Activated naive CD4-positive, alpha-beta T cell treated with anti-CD3 and anti-CD28 coated beads, Interleukin-2, amount 50 U/mL, for 72 hours (primary cell): ENCODE measurements around the gene SUPT3H. TPM values are rescaled to one million over a fixed set of nuclear protein-coding genes. Genes with fewer than 3 reads are reported as not detected.

ENCODE experiments used
- ATAC-seq, 2 donors: fragments of 150-1000 bp; cut with Tn5 transposase; 2 replicates each; pipeline ENCODE4 v1.10.0; 2021; ENCODE audit warnings: mild to moderate bottlenecking in 2 of 2, moderate library complexity in 2 of 2
- DNase-seq, 2 donors: peaks; one replicate each; pipeline ENCODE4 v3.0.0; 2021 to 2022; ENCODE audit warnings: low spot score in 2 of 2
- H3K27ac Mint-ChIP-seq, 2 donors: one replicate each; pipeline ENCODE4 v1.8.0; 2022; ENCODE audit warnings: mild to moderate bottlenecking in 2 of 2, mixed read lengths in 2 of 2
- H3K36me3 Mint-ChIP-seq, 2 donors: one replicate each; pipeline ENCODE4 v1.8.0; 2022; ENCODE audit warnings: mixed read lengths in 2 of 2
- H3K9me3 Mint-ChIP-seq, 2 donors: one replicate each; pipeline ENCODE4 v1.8.0; 2022; ENCODE audit warnings: mixed read lengths in 2 of 2
- total RNA-seq, 2 donors: library from RNA; stranded (reverse); gene quantifications; one replicate each; pipeline ENCODE4 v1.2.3, GENCODE V29; 2022

SUPT3H gene
- total RNA-seq, 2 donors from 2014 or later, result 14.3 to 20.1 TPM

- Mint-ChIP-seq H3K9me3 (no peaks in the 10 kb centered on the region), H3K27ac (no peak overlapping the region), H3K36me3 (no peaks in the 10 kb centered on the region)
- DNase-seq (no peak), ATAC-seq (no peak)
Observed at GRCh38 chr6:45411959-45412358, 34.2 kb upstream of the SUPT3H start.

GRCh38 chr6:45400021-45400420, 22.3 kb upstream of the SUPT3H start:
- Mint-ChIP-seq H3K36me3 (no peaks in the 10 kb centered on the region), H3K27ac (no peak overlapping the region), H3K9me3 (peaks cover 0 to 4% of the 10 kb centered on the region in 2 donors)
- ATAC-seq (no peak), DNase-seq (no peak)

- DNase-seq, result no peak
- H3K36me3 Mint-ChIP-seq, result peaks cover 6 to 9% of the 10 kb centered on the region in 2 donors
- no peak overlapping the region for H3K27ac Mint-ChIP-seq
- peaks cover 0 to 8% of the 10 kb centered on the region in 2 donors for H3K9me3 Mint-ChIP-seq
- peak in 1 of 2 donors; percentile 75 for ATAC-seq
Observed at GRCh38 chr6:45398075-45398813, 20.5 kb upstream of the SUPT3H start.

- ATAC-seq (no peak), DNase-seq (no peak)
- peaks cover 6 to 26% of the 10 kb centered on the region in 2 donors for H3K36me3 Mint-ChIP-seq
- H3K27ac Mint-ChIP-seq, result peak overlapping the region in 1 of 2 donors; percentile 14
- peaks cover 0 to 26% of the 10 kb centered on the region in 2 donors for H3K9me3 Mint-ChIP-seq
Observed at GRCh38 chr6:45394586-45395095, 16.9 kb upstream of the SUPT3H start.

GRCh38 chr6:45388328-45388727, 10.6 kb upstream of the SUPT3H start:
- Mint-ChIP-seq H3K36me3 (peaks cover 0 to 17% of the 10 kb centered on the region in 2 donors), H3K9me3 (peaks cover 3 to 31% of the 10 kb centered on the region in 2 donors), H3K27ac (no peak overlapping the region)
- no peak for DNase-seq
- no peak for ATAC-seq

GRCh38 chr6:45387236-45387635, 9.5 kb upstream of the SUPT3H start:
- ATAC-seq (no peak), DNase-seq (no peak)
- Mint-ChIP-seq H3K27ac (no peak overlapping the region), H3K9me3 (peaks cover 3 to 27% of the 10 kb centered on the region in 2 donors), H3K36me3 (peaks cover 0 to 17% of the 10 kb centered on the region in 2 donors)

GRCh38 chr6:45386501-45386900, 8.8 kb upstream of the SUPT3H start:
- Mint-ChIP-seq H3K27ac (no peak overlapping the region), H3K36me3 (peaks cover 0 to 14% of the 10 kb centered on the region in 2 donors), H3K9me3 (peaks cover 3 to 24% of the 10 kb centered on the region in 2 donors)
- ATAC-seq (no peak), DNase-seq (no peak)

GRCh38 chr6:45382391-45382790, 4.7 kb upstream of the SUPT3H start:
- Mint-ChIP-seq H3K9me3 (peaks cover 3 to 7% of the 10 kb centered on the region in 2 donors), H3K36me3 (peaks cover 8 to 15% of the 10 kb centered on the region in 2 donors), H3K27ac (no peak overlapping the region)
- DNase-seq (no peak), ATAC-seq (no peak)

GRCh38 chr6:45378334-45378926, 696 bp upstream of the SUPT3H start:
- no peak for DNase-seq
- H3K27ac Mint-ChIP-seq, result peak overlapping the region; percentile 98 to 100
- ATAC-seq, result peak in 1 of 2 donors; percentile 34
- no peaks in the 10 kb centered on the region for H3K9me3 Mint-ChIP-seq
- peaks cover 15 to 22% of the 10 kb centered on the region in 2 donors for H3K36me3 Mint-ChIP-seq

- Mint-ChIP-seq H3K36me3 (peaks cover 15 to 22% of the 10 kb centered on the region in 2 donors), H3K27ac (peak overlapping the region; percentile 98 to 100), H3K9me3 (no peaks in the 10 kb centered on the region)
- ATAC-seq (no peak), DNase-seq (no peak)
Observed at GRCh38 chr6:45377043-45377553, 636 bp downstream of the SUPT3H start.

- DNase-seq (no peak), ATAC-seq (no peak)
- Mint-ChIP-seq H3K27ac (peak overlapping the region; percentile 98 to 100), H3K36me3 (peaks cover 15 to 22% of the 10 kb centered on the region in 2 donors), H3K9me3 (no peaks in the 10 kb centered on the region)
Observed at GRCh38 chr6:45376310-45377042, 1.3 kb downstream of the SUPT3H start.

- H3K27ac Mint-ChIP-seq, result peak overlapping the region in 1 of 2 donors; percentile 100
- no peak for DNase-seq
- H3K9me3 Mint-ChIP-seq, result no peaks in the 10 kb centered on the region
- ATAC-seq, result no peak
- H3K36me3 Mint-ChIP-seq, result peaks cover 15 to 22% of the 10 kb centered on the region in 2 donors
Observed at GRCh38 chr6:45375449-45375848, 2.3 kb downstream of the SUPT3H start.

GRCh38 chr6:45371924-45372573, 5.7 kb downstream of the SUPT3H start:
- DNase-seq (no peak), ATAC-seq (peak; percentile 65 to 83)
- H3K27ac Mint-ChIP-seq, result peak overlapping the region in 1 of 2 donors; percentile 5
- peaks cover 10 to 15% of the 10 kb centered on the region in 2 donors for H3K36me3 Mint-ChIP-seq
- no peaks in the 10 kb centered on the region for H3K9me3 Mint-ChIP-seq

GRCh38 chr6:45369870-45370269, 7.9 kb downstream of the SUPT3H start:
- Mint-ChIP-seq H3K27ac (no peak overlapping the region), H3K36me3 (peaks cover 6 to 11% of the 10 kb centered on the region in 2 donors), H3K9me3 (no peaks in the 10 kb centered on the region)
- no peak for DNase-seq
- ATAC-seq, result no peak

- ATAC-seq (no peak), DNase-seq (no peak)
- H3K27ac Mint-ChIP-seq, result no peak overlapping the region
- H3K36me3 Mint-ChIP-seq, result peaks cover 6 to 11% of the 10 kb centered on the region in 2 donors
- no peaks in the 10 kb centered on the region for H3K9me3 Mint-ChIP-seq
Observed at GRCh38 chr6:45367999-45368398, 9.7 kb downstream of the SUPT3H start.

- peaks cover 6 to 11% of the 10 kb centered on the region in 2 donors for H3K36me3 Mint-ChIP-seq
- DNase-seq, result no peak
- no peaks in the 10 kb centered on the region for H3K9me3 Mint-ChIP-seq
- no peak for ATAC-seq
- H3K27ac Mint-ChIP-seq, result no peak overlapping the region
Observed at GRCh38 chr6:45366534-45366933, 11.2 kb downstream of the SUPT3H start.
